ENCODE data around the gene RGS9. TPM values are rescaled to one million over a fixed set of nuclear protein-coding genes. Genes with fewer than 3 reads are reported as not detected.

RGS9 gene
- total RNA-seq, 1 experiment from 2014 or later, result 8.6 TPM

- no peaks in the 10 kb centered on the region for H4K20me1 ChIP-seq (ENCODE audit: insufficient read depth)
- RAD21 ChIA-PET (ENCODE audit: low non-redundant PET in 1 of 2, low total read pairs in 2 of 2, uncharacterized antibody in 2 of 2, unreplicated experiment in 2 of 2), result no interaction called here
- POLR2A ChIA-PET, result no interaction called here
- TF ChIP-seq CTCF (IDR thresholded peaks at IDR 0.05 in 2 of 3, conservative IDR thresholded peaks at IDR 0.05 in 1 of 3; ENCODE audit: borderline replicate concordance in 1 of 3, insufficient read depth in 1 of 3, low read depth in 2 of 3, low read length in 2 of 3), result no peak
- no peak for TF ChIP-seq ZBTB33 (IDR thresholded peaks at IDR 0.05; ENCODE audit: extremely low read depth, insufficient replicate concordance, low read length)
- no peak for ATAC-seq
- no peak overlapping the region for H3K9ac ChIP-seq (ENCODE audit: low read length)
- CTCF ChIA-PET, result no interaction called here
- H3K9me2 ChIP-seq (ENCODE audit: insufficient read depth), result no peaks in the 10 kb centered on the region
- no peak overlapping the region for H3K27ac ChIP-seq (ENCODE audit: low read depth, low read length)
- H3K4me1 ChIP-seq (ENCODE audit: control insufficient read depth in 1 of 2, insufficient read depth in 2 of 2, low read length in 2 of 2), result no peaks in the 10 kb centered on the region
- no peaks in the 10 kb centered on the region; a peak in 1 of 4 replicates for H3K36me3 ChIP-seq (ENCODE audit: control insufficient read depth in 1 of 2, insufficient read depth in 2 of 2, low read length in 2 of 2)
- intact Hi-C loops (cut with micrococcal nuclease), result no loop called here
- H3K9me3 ChIP-seq (ENCODE audit: control insufficient read depth in 1 of 2, insufficient read depth in 1 of 2, low read depth in 1 of 2, low read length in 2 of 2), result no peaks in the 10 kb centered on the region
- H3K27me3 ChIP-seq (ENCODE audit: insufficient read depth, low read length), result no peaks in the 10 kb centered on the region
- no peak overlapping the region for H2AFZ ChIP-seq (ENCODE audit: low read depth, low read length, poor library complexity, severe bottlenecking)
- no TSS peak for BruUV-seq (replicated peaks)
- no peaks in the 10 kb centered on the region for H3K79me2 ChIP-seq (ENCODE audit: insufficient read depth, low read length)
- no peak for DNase-seq (ENCODE audit: low read depth, low spot score)
- no peak overlapping the region for H3K4me2 ChIP-seq (ENCODE audit: low read length)
- H3K4me3 ChIP-seq (replicated peaks in 1 of 2; ENCODE audit: low read depth in 1 of 2, low read length in 2 of 2), result no peak overlapping the region
These were observed 122.7 kb downstream of the RGS9 start for GRCh38 chr17:65259696-65260485.

- H3K9me2 ChIP-seq (ENCODE audit: insufficient read depth), result no peaks in the 10 kb centered on the region
- no peak overlapping the region for H3K9ac ChIP-seq (ENCODE audit: low read length)
- ChIA-PET CTCF (no interaction called here), RAD21 (ENCODE audit: low non-redundant PET in 1 of 2, low total read pairs in 2 of 2, uncharacterized antibody in 2 of 2, unreplicated experiment in 2 of 2) (no interaction called here), POLR2A (no interaction called here)
- no peak overlapping the region for H3K4me3 ChIP-seq (replicated peaks in 1 of 2; ENCODE audit: low read depth in 1 of 2, low read length in 2 of 2)
- H3K9me3 ChIP-seq (ENCODE audit: control insufficient read depth in 1 of 2, insufficient read depth in 1 of 2, low read depth in 1 of 2, low read length in 2 of 2), result no peaks in the 10 kb centered on the region
- intact Hi-C loops (cut with micrococcal nuclease), result no loop called here
- no peaks in the 10 kb centered on the region for H3K36me3 ChIP-seq (ENCODE audit: control insufficient read depth in 1 of 2, insufficient read depth in 2 of 2, low read length in 2 of 2)
- DNase-seq (ENCODE audit: low read depth, low spot score) (no peak), ATAC-seq (no peak)
- H3K4me2 ChIP-seq (ENCODE audit: low read length), result no peak overlapping the region
- H3K4me1 ChIP-seq (ENCODE audit: control insufficient read depth in 1 of 2, insufficient read depth in 2 of 2, low read length in 2 of 2), result no peaks in the 10 kb centered on the region
- H2AFZ ChIP-seq (ENCODE audit: low read depth, low read length, poor library complexity, severe bottlenecking), result no peak overlapping the region
- H3K27me3 ChIP-seq (ENCODE audit: insufficient read depth, low read length), result no peaks in the 10 kb centered on the region
- no peak overlapping the region for H3K27ac ChIP-seq (ENCODE audit: low read depth, low read length)
- BruUV-seq (replicated peaks), result no TSS peak
- H4K20me1 ChIP-seq (ENCODE audit: insufficient read depth), result no peaks in the 10 kb centered on the region
- H3K79me2 ChIP-seq (ENCODE audit: insufficient read depth, low read length), result no peaks in the 10 kb centered on the region
- no peak for TF ChIP-seq POLR2A (IDR thresholded peaks at IDR 0.05; ENCODE audit: borderline replicate concordance, extremely low read depth, insufficient read depth, insufficient read length)
- TF ChIP-seq CBX3 (IDR thresholded peaks at IDR 0.05; ENCODE audit: low read depth), result no peak
- TF ChIP-seq, protein P1, sequence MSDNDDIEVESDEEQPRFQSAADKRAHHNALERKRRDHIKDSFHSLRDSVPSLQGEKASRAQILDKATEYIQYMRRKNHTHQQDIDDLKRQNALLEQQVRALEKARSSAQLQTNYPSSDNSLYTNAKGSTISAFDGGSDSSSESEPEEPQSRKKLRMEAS (IDR thresholded peaks at IDR 0.05), result no peak
- TF ChIP-seq RAD21 (IDR thresholded peaks at IDR 0.05; ENCODE audit: low read depth), result no peak
- TF ChIP-seq YY1 (IDR thresholded peaks at IDR 0.05; ENCODE audit: extremely low read depth, insufficient replicate concordance, low read depth, low read length), result no peak
- no peak for TF ChIP-seq ELF1 (IDR thresholded peaks at IDR 0.05; ENCODE audit: borderline replicate concordance, low read depth)
- no peak for TF ChIP-seq TCF7L2 (IDR thresholded peaks at IDR 0.05; ENCODE audit: borderline replicate concordance, extremely low read depth, insufficient read depth, insufficient read length)
- no peak for TF ChIP-seq EZH2phosphoT487 (IDR thresholded peaks at IDR 0.05; ENCODE audit: borderline replicate concordance)
- TF ChIP-seq ZNF274 (IDR thresholded peaks at IDR 0.05; ENCODE audit: low read depth, low read length), result no peak
- TF ChIP-seq FOSL1 (IDR thresholded peaks at IDR 0.05; ENCODE audit: low read depth), result no peak
These were observed 123.5 kb downstream of the RGS9 start for GRCh38 chr17:65260626-65261025.
